ENCODE measurements around the gene GARIN5B. TPM values are rescaled to one million over a fixed set of nuclear protein-coding genes. Genes with fewer than 3 reads are reported as not detected.
"Not testable (repeated sequence)": the region's sequence is repeated elsewhere in the genome, so short reads cannot be mapped to it uniquely, and the experiment has no call there.

Gene GARIN5B
- total RNA-seq, 1 donor from 2014 or later = not detected

- no peak for DNase-seq
Measured at GRCh38 chr19:55347442-55348009, 15.5 kb downstream of the GARIN5B start.

GRCh38 chr19:55346725-55347441, 16.2 kb downstream of the GARIN5B start:
- DNase-seq = no peak

- DNase-seq = no peak
Measured at GRCh38 chr19:55345818-55346724, 17.0 kb downstream of the GARIN5B start.

GRCh38 chr19:55345101-55345817, 17.8 kb downstream of the GARIN5B start:
- DNase-seq = no peak

GRCh38 chr19:55344444-55344843, 18.6 kb downstream of the GARIN5B start:
- peak; percentile 35 for DNase-seq

GRCh38 chr19:55341595-55342531, 21.2 kb downstream of the GARIN5B start:
- DNase-seq = no peak

GRCh38 chr19:55341171-55341588, 21.9 kb downstream of the GARIN5B start:
- DNase-seq = peak; percentile 9

- no peak for DNase-seq
Measured at GRCh38 chr19:55340784-55341147, 22.3 kb downstream of the GARIN5B start.

GRCh38 chr19:55339889-55340783, 22.9 kb downstream of the GARIN5B start:
- no peak for DNase-seq

- DNase-seq = peak; percentile 100
Measured at GRCh38 chr19:55339105-55339888, 23.8 kb downstream of the GARIN5B start, which contains the start of gene KMT5C. Gene KMT5C (plus strand): TSS chr19:55339876. CDS start chr19:55341937, 2,061 bp downstream.

GRCh38 chr19:55336101-55336500, 27.0 kb downstream of the GARIN5B start:
- no peak for DNase-seq

GRCh38 chr19:55333870-55334269, 29.2 kb downstream of the GARIN5B start:
- DNase-seq = no peak

GRCh38 chr19:55329791-55330190, 33.3 kb downstream of the GARIN5B start:
- DNase-seq = not testable (repeated sequence)

- not testable (repeated sequence) for DNase-seq
Measured at GRCh38 chr19:55328774-55329318, 34.2 kb downstream of the GARIN5B start.

- DNase-seq = no peak
Measured at GRCh38 chr19:55325172-55325571, 37.9 kb downstream of the GARIN5B start, which contains the start of gene TMEM150B. Gene TMEM150B (minus strand): TSS chr19:55325341. CDS start chr19:55321036, 4,305 bp downstream.

GRCh38 chr19:55324662-55325061, 38.4 kb downstream of the GARIN5B start:
- DNase-seq = no peak

- no peak for DNase-seq
Measured at GRCh38 chr19:55322204-55322885, 40.7 kb downstream of the GARIN5B start.
